ENCODE data around the gene ASL. TPM values are rescaled to one million over a fixed set of nuclear protein-coding genes. Genes with fewer than 3 reads are reported as not detected.
"Not testable (repeated sequence)": the region's sequence is repeated elsewhere in the genome, so short reads cannot be mapped to it uniquely, and the experiment has no call there.

ASL gene
- total RNA-seq, 1 donor from 2014 or later, result 48.3 TPM

DNA sequence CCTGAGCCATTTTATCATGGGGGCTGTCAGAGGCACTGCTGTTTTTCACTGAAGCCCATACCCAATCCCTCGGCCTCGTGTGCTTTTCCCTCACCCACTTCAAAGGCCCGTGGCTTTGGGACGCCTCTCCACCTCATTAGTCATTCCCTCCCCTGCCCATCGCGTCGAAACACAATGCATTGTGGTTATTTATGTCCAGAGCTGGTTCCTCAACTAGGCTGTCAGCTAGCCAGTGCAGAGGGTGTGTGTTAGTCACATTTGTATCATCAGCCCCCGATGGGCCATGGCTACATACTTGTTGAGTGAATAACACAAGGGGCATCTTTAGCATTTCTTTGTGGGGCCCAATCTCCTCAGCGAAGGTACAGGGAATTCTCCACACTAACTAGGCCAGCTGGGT lies 35.2 kb downstream of the ASL start:
- H3K9me3 Mint-ChIP-seq (ENCODE audit: unreplicated experiment), result no peaks in the 10 kb centered on the region
- DNase-seq (ENCODE audit: low spot score), result no peak
- H3K27ac Mint-ChIP-seq (ENCODE audit: unreplicated experiment), result no peak overlapping the region
- H3K27me3 Mint-ChIP-seq (ENCODE audit: unreplicated experiment), result peaks cover 2% of the 10 kb centered on the region
- TF ChIP-seq, protein P1, sequence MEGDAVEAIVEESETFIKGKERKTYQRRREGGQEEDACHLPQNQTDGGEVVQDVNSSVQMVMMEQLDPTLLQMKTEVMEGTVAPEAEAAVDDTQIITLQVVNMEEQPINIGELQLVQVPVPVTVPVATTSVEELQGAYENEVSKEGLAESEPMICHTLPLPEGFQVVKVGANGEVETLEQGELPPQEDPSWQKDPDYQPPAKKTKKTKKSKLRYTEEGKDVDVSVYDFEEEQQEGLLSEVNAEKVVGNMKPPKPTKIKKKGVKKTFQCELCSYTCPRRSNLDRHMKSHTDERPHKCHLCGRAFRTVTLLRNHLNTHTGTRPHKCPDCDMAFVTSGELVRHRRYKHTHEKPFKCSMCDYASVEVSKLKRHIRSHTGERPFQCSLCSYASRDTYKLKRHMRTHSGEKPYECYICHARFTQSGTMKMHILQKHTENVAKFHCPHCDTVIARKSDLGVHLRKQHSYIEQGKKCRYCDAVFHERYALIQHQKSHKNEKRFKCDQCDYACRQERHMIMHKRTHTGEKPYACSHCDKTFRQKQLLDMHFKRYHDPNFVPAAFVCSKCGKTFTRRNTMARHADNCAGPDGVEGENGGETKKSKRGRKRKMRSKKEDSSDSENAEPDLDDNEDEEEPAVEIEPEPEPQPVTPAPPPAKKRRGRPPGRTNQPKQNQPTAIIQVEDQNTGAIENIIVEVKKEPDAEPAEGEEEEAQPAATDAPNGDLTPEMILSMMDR (IDR thresholded peaks at IDR 0.05; ENCODE audit: unreplicated experiment), result no peak
- no peak overlapping the region for H3K4me3 Mint-ChIP-seq (ENCODE audit: unreplicated experiment)
- H3K4me1 Mint-ChIP-seq (ENCODE audit: unreplicated experiment), result peaks cover 6% of the 10 kb centered on the region
- peaks cover 3% of the 10 kb centered on the region for H3K36me3 Mint-ChIP-seq (ENCODE audit: low read depth, unreplicated experiment)

DNA sequence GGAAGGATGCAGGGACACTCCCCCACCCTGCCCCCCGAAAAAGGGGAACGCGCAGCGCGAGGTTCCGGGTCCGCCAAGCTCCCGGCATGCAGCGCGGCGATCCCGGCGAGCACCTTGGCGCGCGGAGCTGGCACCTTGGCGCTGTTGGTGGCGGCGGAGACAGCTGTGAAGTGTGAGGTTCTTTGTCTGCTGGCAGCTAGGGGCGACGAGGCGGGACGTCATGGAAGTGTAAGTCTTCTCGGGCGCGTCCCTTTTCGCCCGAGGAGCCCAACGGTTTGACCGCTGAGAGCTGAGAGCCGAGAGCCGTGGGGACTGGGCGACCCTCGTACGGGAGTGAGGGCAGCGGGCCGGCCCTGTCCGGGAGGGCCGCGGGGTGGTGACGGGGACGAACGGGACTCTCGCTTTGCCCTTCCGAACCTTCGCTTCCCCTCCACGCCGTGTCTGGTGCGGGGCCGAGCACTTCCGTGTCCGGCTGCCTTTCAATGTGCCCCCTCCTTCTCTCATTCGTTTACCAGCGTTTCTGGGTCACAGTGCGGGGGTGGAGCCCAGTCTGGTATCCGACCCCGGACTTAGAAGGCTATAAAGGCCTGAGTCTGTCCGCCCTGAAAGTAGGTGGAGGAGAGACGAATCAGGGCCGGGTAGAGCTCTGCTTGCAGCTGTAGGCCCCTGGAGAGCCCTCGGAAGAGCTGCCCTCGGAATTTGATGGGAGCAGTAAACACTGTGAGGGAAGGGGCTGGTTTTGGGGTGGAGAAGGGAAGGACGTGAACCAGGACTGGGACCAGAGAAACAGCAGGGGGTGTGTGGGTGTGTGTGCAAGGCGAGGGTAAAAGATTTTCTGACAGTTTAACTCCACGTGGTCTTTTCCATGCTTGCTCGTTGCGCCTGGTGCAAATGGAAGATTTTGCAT lies 39.4 kb downstream of the ASL start, which contains the start of gene CRCP:
Gene CRCP, plus strand, starts transcription at position 105 of the 907 bp plus-strand sequence. Its CDS starts 116 bp downstream, at position 221.
- Mint-ChIP-seq H3K27ac (ENCODE audit: unreplicated experiment) (peak within 1 kb of the TSS; percentile 91), H3K9me3 (ENCODE audit: unreplicated experiment) (no peaks in the 10 kb centered on the region), H3K4me1 (ENCODE audit: unreplicated experiment) (peaks cover 18% of the 10 kb centered on the region), H3K36me3 (ENCODE audit: low read depth, unreplicated experiment) (peaks cover 3% of the 10 kb centered on the region), H3K27me3 (ENCODE audit: unreplicated experiment) (peaks cover 2% of the 10 kb centered on the region), H3K4me3 (ENCODE audit: unreplicated experiment) (peak within 1 kb of the TSS; percentile 95)
- TF ChIP-seq, protein P1 (IDR thresholded peaks at IDR 0.05; ENCODE audit: unreplicated experiment), result no peak
- DNase-seq (ENCODE audit: low spot score), result peak; percentile 66

DNA sequence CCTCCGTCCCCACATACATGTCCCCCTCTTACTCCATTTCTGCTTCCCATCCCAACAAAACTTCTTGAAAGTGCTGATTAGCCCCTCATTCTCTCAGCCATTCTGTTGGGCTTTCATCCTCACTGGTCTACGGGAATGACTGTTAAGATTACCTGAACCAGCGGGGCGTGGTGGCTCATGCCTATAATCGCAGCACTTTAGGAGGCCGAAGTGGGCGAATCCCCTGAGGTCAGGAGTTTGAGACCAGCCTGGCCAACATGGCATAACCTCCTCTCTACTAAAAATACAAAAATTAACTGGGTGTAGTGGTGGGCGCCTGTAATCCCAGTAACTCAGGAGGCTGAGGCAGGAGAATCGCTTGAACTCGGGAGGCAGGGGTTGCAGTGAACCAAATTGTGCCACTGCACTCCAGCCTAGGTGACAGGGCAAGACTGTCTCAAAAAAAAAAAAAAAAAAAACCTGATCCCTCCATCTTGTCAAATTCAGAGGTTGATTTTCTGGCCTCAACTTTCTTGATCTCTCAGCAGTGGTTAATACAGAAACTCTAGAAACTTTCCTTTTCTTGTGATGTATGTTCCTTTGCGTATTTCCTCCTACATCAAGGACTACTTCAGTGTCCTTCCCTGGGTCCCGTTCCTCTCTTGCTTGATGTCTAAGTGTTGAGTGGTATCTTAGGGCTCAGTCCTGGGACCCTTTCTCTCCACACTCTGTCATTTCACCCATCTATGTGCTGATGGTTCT lies 41.2 kb downstream of the ASL start:
- H3K4me1 Mint-ChIP-seq (ENCODE audit: unreplicated experiment), result peaks cover 18% of the 10 kb centered on the region
- not testable (repeated sequence) for H3K27me3 Mint-ChIP-seq (ENCODE audit: unreplicated experiment); H3K9me3 Mint-ChIP-seq (ENCODE audit: unreplicated experiment); H3K36me3 Mint-ChIP-seq (ENCODE audit: low read depth, unreplicated experiment); DNase-seq (ENCODE audit: low spot score)
- H3K4me3 Mint-ChIP-seq (ENCODE audit: unreplicated experiment), result peak overlapping the region; percentile 60
- peak overlapping the region; percentile 38 for H3K27ac Mint-ChIP-seq (ENCODE audit: unreplicated experiment)

DNA sequence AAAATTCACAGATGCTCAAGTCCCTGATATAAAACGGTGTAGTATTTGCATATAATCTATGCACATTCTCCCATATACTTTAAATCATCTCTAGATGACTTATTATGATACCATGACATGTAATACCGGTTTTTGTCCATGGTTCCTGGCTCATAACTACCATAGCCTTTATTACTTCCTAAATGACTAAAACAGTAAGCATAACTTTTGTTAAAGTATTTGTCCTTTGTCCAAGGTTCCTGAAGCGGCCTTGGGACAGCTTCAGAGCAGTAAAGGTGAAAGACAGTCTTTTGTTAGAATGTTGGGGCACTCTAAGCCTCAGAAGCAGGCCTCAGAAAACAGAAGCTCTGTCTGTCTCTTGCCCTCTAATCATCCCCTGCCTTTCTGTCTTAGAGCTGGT lies 43.0 kb downstream of the ASL start:
- TF ChIP-seq, protein P1 (IDR thresholded peaks at IDR 0.05; ENCODE audit: unreplicated experiment), result no peak
- H3K4me1 Mint-ChIP-seq (ENCODE audit: unreplicated experiment), result peaks cover 18% of the 10 kb centered on the region
- peaks cover 2% of the 10 kb centered on the region for H3K27me3 Mint-ChIP-seq (ENCODE audit: unreplicated experiment)
- DNase-seq (ENCODE audit: low spot score), result no peak
- no peak overlapping the region for H3K27ac Mint-ChIP-seq (ENCODE audit: unreplicated experiment)
- H3K4me3 Mint-ChIP-seq (ENCODE audit: unreplicated experiment), result no peak overlapping the region
- H3K36me3 Mint-ChIP-seq (ENCODE audit: low read depth, unreplicated experiment), result no peaks in the 10 kb centered on the region
- no peaks in the 10 kb centered on the region for H3K9me3 Mint-ChIP-seq (ENCODE audit: unreplicated experiment)

DNA sequence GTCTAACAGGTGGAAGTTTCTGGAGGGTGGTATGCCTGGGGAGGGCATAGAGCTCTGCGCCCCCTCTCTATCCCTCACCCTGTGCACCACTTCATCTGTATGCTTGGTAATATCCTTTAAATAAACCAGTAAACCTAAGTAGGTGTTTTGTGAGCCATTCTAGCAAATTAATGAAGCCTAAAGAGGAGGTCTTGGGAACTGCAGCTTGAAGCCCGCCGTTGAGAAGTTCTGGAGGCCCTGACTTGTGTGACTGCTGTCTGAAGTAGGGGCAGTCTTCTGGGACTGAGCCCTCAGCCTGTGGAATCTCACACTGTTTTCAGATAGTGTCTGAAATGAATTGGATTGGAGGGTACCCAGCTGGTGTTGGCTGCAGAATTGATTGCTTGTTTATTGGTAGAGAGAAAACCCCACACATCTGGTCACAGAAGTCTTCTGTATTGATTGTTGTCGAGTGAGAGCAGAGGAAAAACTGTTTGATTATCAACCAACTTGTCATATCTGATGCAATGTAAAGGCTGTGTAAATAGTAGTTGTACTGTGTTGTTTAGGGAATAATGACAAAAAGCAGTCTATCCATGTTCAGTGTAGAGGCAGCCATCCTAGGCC lies 43.7 kb downstream of the ASL start:
- H3K36me3 Mint-ChIP-seq (ENCODE audit: low read depth, unreplicated experiment), result no peaks in the 10 kb centered on the region
- H3K27me3 Mint-ChIP-seq (ENCODE audit: unreplicated experiment), result peaks cover 2% of the 10 kb centered on the region
- no peak for DNase-seq (ENCODE audit: low spot score)
- no peaks in the 10 kb centered on the region for H3K9me3 Mint-ChIP-seq (ENCODE audit: unreplicated experiment)
- TF ChIP-seq, protein P1 (IDR thresholded peaks at IDR 0.05; ENCODE audit: unreplicated experiment), result no peak
- no peak overlapping the region for H3K4me3 Mint-ChIP-seq (ENCODE audit: unreplicated experiment)
- H3K4me1 Mint-ChIP-seq (ENCODE audit: unreplicated experiment), result peaks cover 19% of the 10 kb centered on the region
- no peak overlapping the region for H3K27ac Mint-ChIP-seq (ENCODE audit: unreplicated experiment)

All from endothelial cell (in vitro differentiated cells).